ENCODE measurements around the gene PPARD.
A peak's percentile ranks its signal among the peaks of the same experiment; 100 is the strongest.

PPARD gene

GRCh38 chr6:35443341-35444030 lies 101.1 kb downstream of the PPARD start:
- DNase-seq = no peak

- DNase-seq = no peak
These were observed 103.3 kb downstream of the PPARD start for GRCh38 chr6:35445691-35446090.

- DNase-seq = no peak
These were observed 105.8 kb downstream of the PPARD start for GRCh38 chr6:35448191-35448590.

GRCh38 chr6:35449287-35449881 lies 107.0 kb downstream of the PPARD start:
- peak; percentile 89 for DNase-seq

GRCh38 chr6:35451354-35452182 lies 109.2 kb downstream of the PPARD start:
- DNase-seq = no peak

- peak; percentile 90 for DNase-seq
These were observed 110.1 kb downstream of the PPARD start, which contains the start of gene FANCE for GRCh38 chr6:35452183-35453090. TSS of gene FANCE (plus strand) at chr6:35452338. CDS start at chr6:35452546, 208 bp downstream.

- DNase-seq = no peak
These were observed 110.9 kb downstream of the PPARD start for GRCh38 chr6:35453236-35453635.

GRCh38 chr6:35454391-35455110 lies 112.2 kb downstream of the PPARD start:
- no peak for DNase-seq

- DNase-seq = no peak
These were observed 115.5 kb downstream of the PPARD start for GRCh38 chr6:35457907-35458306.

GRCh38 chr6:35461270-35461669 lies 118.9 kb downstream of the PPARD start:
- no peak for DNase-seq

GRCh38 chr6:35463292-35463691 lies 120.9 kb downstream of the PPARD start:
- no peak for DNase-seq

GRCh38 chr6:35465646-35466045 lies 123.3 kb downstream of the PPARD start:
- no peak for DNase-seq

GRCh38 chr6:35468181-35468979 lies 126.0 kb downstream of the PPARD start, which contains the start of gene RPL10A:
TSS of gene RPL10A (plus strand) at chr6:35468401. CDS start at chr6:35468435, 34 bp downstream.
- peak; percentile 95 for DNase-seq

- no peak for DNase-seq
These were observed 126.8 kb downstream of the PPARD start for GRCh38 chr6:35468980-35469750.

- DNase-seq = no peak
These were observed 127.6 kb downstream of the PPARD start for GRCh38 chr6:35469751-35470662.

- no peak for DNase-seq
These were observed 128.3 kb downstream of the PPARD start for GRCh38 chr6:35470663-35471120.

- DNase-seq = no peak
These were observed 129.5 kb downstream of the PPARD start for GRCh38 chr6:35471836-35472345.

GRCh38 chr6:35473075-35473849 lies 130.9 kb downstream of the PPARD start:
- no peak for DNase-seq

Data from NCI-H748 treated with DMSO at 0.1 percent for 48 hours (cell line).